Uterus (tissue), 4 donors: ENCODE data around the gene ACOT6. TPM values are rescaled to one million over a fixed set of nuclear protein-coding genes. Genes with fewer than 3 reads are reported as not detected.
"Not testable (repeated sequence)": the region's sequence is repeated elsewhere in the genome, so short reads cannot be mapped to it uniquely, and the experiment has no call there.

Experiments used
- DNase-seq, 2 donors: peaks; one replicate each; pipeline ENCODE4 v3.0.0-alpha.2; 2019 to 2020
- H3K27ac ChIP-seq, 2 donors: fragments of 200-600 bp; sonication (generic); 1 replicate in 1 of 2; 2 replicates in 1 of 2; pipeline ENCODE4 v1.5.1; 2016 to 2018
- H3K27me3 ChIP-seq, 2 donors: fragments of 200-600 bp; sonication (generic); one replicate each; pipeline ENCODE4 v1.5.1; 2018 to 2019; ENCODE audit warnings: control low read depth in 1 of 2
- H3K36me3 ChIP-seq, 2 donors: fragments of 200-600 bp; sonication (generic); one replicate each; pipeline ENCODE4 v1.5.1; 2019; ENCODE audit warnings: control low read depth in 1 of 2
- H3K4me1 ChIP-seq, 2 donors: fragments of 200-600 bp; sonication (generic); one replicate each; pipeline ENCODE4 v1.5.1; 2018 to 2019; ENCODE audit warnings: control low read depth in 1 of 2
- H3K4me3 ChIP-seq, 2 donors: fragments of 200-600 bp; sonication (generic); 1 replicate in 1 of 2; 2 replicates in 1 of 2; pipeline ENCODE4 v1.5.1; 2018 to 2019; ENCODE audit warnings: mild to moderate bottlenecking in 1 of 2
- H3K9me3 ChIP-seq, 2 donors: fragments of 200-600 bp; sonication (generic); one replicate each; pipeline ENCODE4 v1.5.1; 2019; ENCODE audit warnings: control low read depth in 1 of 2
- POLR2A ChIP-seq, 2 donors: fragments of 450-650 bp; IDR thresholded peaks; one replicate each; pipeline ENCODE4 v1.6.1; 2016; ENCODE audit warnings: antibody characterized with exemption in 2 of 2, mild to moderate bottlenecking in 1 of 2, moderate library complexity in 1 of 2
- intact Hi-C: fragments of 100-400 bp; cut with DNase I; formaldehyde crosslinking; loops from one replicate; pipeline ENCODE4 v1.15.1; 2023; ENCODE audit warnings: low total_unique reads
- total RNA-seq, 4 donors: library from RNA; depleted of rRNA in 3 of 4; stranded (reverse); fragments of >200 nt in 3 of 4; gene quantifications; one replicate each; pipeline versions ENCODE4 v1.1.0 to v1.2.4, GENCODE V29; 2014 to 2023
- TF ChIP-seq, protein P1 (sequence below), 4 experiments: fragments of 200-600 bp in 2 of 4; fragments of 450-650 bp in 2 of 4; sonication (generic) in 2 of 4; IDR thresholded peaks; one replicate each; pipeline ENCODE4 v1.5.1; 2016 to 2019; ENCODE audit warnings: antibody characterized with exemption in 4 of 4, mild to moderate bottlenecking in 2 of 4, moderate library complexity in 1 of 4
- donor health status: DM: yes; HTN: yes; CAD: no.

Gene ACOT6
- total RNA-seq, 4 donors from 2014 or later = not detected

DNA sequence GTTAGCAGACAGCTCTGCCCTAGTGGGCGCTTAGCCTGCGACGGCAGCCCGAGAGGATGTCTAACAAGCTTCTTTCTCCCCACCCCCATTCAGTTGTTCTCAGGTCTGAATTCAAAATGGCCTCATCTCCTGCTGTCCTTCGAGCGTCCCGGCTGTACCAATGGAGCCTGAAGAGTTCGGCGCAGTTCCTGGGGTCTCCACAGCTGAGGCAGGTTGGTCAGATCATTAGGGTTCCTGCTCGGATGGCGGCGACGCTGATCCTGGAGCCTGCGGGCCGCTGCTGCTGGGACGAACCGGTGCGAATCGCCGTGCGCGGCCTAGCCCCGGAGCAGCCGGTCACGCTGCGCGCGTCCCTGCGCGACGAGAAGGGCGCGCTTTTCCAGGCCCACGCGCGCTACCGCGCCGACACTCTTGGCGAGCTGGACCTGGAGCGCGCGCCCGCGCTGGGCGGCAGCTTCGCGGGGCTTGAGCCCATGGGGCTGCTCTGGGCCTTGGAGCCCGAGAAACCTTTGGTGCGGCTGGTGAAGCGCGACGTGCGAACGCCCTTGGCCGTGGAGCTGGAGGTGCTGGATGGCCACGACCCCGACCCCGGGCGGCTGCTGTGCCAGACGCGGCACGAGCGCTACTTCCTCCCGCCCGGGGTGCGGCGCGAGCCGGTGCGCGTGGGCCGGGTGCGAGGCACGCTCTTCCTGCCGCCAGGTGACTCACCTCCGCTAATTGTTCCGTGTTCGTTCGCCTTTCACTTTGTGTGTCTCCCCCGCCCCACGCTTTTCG is 42.9 kb upstream of the ACOT6 start, which contains the start of gene ACOT2:
Gene ACOT2 (plus strand): TSS at position 29 of the 774 bp plus-strand sequence. CDS start 28 bp downstream, at position 57.
- peak; percentile 39 to 58 for TF ChIP-seq POLR2A (IDR thresholded peaks at IDR 0.05)
- TF ChIP-seq, protein P1, sequence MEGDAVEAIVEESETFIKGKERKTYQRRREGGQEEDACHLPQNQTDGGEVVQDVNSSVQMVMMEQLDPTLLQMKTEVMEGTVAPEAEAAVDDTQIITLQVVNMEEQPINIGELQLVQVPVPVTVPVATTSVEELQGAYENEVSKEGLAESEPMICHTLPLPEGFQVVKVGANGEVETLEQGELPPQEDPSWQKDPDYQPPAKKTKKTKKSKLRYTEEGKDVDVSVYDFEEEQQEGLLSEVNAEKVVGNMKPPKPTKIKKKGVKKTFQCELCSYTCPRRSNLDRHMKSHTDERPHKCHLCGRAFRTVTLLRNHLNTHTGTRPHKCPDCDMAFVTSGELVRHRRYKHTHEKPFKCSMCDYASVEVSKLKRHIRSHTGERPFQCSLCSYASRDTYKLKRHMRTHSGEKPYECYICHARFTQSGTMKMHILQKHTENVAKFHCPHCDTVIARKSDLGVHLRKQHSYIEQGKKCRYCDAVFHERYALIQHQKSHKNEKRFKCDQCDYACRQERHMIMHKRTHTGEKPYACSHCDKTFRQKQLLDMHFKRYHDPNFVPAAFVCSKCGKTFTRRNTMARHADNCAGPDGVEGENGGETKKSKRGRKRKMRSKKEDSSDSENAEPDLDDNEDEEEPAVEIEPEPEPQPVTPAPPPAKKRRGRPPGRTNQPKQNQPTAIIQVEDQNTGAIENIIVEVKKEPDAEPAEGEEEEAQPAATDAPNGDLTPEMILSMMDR (IDR thresholded peaks at IDR 0.05) = peak in 2 of 4 experiments; percentile 12 to 32
- not testable (repeated sequence) for H3K36me3 ChIP-seq, H3K27me3 ChIP-seq, H3K9me3 ChIP-seq
- H3K27ac ChIP-seq = peak within 1 kb of the TSS; percentile 94 to 96
- H3K4me3 ChIP-seq = peak within 1 kb of the TSS; percentile 47 to 67
- DNase-seq = peak; percentile 83 to 87
- peaks cover 0 to 17% of the 10 kb centered on the region in 2 donors for H3K4me1 ChIP-seq
- intact Hi-C loops = loop anchor here (5.0 kb wide), 1 partner anchor 77 kb away; the partner anchor contains the start of gene RIOX1

DNA sequence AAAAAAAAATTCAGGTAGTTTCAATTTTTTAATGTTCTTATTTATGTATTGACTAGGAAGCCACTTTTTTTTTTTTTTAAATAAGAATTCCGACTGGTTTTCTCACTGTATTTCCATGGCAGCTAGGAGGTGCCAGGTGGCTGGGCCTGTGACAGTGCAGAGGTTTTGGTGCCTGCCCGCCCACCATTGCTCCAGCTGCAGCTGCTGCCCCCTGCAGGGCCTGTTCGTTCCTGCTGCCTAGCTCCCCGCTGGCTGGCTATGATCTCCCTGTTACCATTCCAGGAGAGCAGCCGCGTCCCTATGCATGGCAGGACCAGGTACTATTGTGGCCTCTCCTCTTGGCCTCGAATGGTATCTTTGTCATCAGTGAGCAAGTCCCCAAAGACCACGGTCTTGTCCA is 41.4 kb upstream of the ACOT6 start:
- peak overlapping the region in 1 of 2 donors; percentile 67 for H3K4me3 ChIP-seq

DNA sequence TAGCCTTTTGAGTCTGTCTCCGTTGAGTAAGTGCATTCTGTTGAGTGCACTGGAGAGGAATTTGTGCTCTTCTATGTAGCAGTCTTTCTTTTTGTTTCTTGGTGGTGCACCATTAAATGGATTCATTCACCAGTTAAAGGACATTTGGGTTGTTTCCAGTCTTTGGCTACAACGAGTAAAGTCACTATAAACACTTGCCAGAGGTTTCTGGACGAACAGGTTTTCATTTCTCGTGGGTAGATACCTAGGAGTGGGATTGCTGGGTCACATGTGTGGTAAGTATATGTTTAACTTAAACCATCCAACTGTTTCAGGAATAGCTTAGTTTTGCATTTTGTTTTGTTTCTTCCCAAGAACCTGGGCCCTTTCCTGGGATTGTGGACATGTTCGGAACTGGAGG is 39.3 kb upstream of the ACOT6 start:
- not testable (repeated sequence) for H3K4me1 ChIP-seq, DNase-seq, H3K27me3 ChIP-seq, H3K36me3 ChIP-seq, H3K4me3 ChIP-seq, H3K9me3 ChIP-seq, H3K27ac ChIP-seq
- intact Hi-C loops = loop anchor here (5.0 kb wide), 1 partner anchor 66 kb away; no protein-coding TSS in a partner anchor

More for the DNA sequence above, 41.4 kb upstream of the ACOT6 start:
- not testable (repeated sequence) for H3K9me3 ChIP-seq, H3K36me3 ChIP-seq, H3K27me3 ChIP-seq, H3K27ac ChIP-seq
- peak; percentile 48 to 67 for DNase-seq
- TF ChIP-seq, protein P1 (IDR thresholded peaks at IDR 0.05) = peak; percentile 27 to 59 (median 49)
- H3K4me1 ChIP-seq = peaks cover 0 to 17% of the 10 kb centered on the region in 2 donors
- intact Hi-C loops = loop anchor here (5.0 kb wide), 1 partner anchor 64 kb away; no protein-coding TSS in a partner anchor

DNA sequence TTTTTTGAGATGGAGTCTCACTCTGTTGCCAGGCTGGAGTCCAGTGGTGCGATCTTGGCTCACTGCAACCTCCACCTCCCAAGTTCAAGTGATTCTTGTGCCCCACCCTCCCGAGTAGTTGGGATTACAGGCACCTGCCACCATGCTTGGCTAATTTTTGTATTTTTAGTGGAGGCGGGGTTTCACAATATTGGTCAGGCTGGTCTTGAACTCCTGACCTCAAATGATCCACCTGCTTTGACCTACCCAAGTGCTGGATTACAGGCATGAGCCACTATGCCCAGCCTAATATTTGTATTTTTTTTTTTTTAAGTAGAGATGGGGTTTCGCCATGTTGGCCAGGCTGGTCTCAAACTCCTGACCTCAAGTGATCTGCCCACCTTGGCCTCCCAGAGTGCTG is 38.6 kb upstream of the ACOT6 start:
- intact Hi-C loops = loop anchor here (5.0 kb wide), 1 partner anchor 66 kb away; no protein-coding TSS in a partner anchor
- H3K9me3 ChIP-seq, H3K27ac ChIP-seq, H3K4me3 ChIP-seq, H3K27me3 ChIP-seq, H3K36me3 ChIP-seq, H3K4me1 ChIP-seq, DNase-seq: not testable (repeated sequence)

DNA sequence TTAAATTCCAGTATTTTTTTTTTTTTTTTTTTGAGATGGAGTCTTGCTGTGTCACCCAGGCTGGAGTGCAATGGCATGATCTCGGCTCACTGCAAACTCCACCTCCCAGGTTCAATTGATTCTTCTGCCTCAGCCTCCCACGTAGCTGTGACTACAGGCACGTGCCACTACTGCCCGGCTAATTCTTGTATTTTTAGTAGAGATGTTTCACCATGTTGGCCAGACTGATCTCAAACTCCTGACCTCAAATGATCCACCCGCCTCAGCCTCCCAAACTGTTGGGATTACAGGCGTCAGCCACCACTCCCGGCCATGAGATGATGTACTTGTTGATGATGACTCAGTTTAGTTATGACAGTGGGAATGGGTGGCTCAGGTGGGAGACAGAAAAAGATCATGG is 38.1 kb upstream of the ACOT6 start:
- not testable (repeated sequence) for H3K9me3 ChIP-seq, DNase-seq, H3K36me3 ChIP-seq, H3K4me1 ChIP-seq, H3K4me3 ChIP-seq, H3K27me3 ChIP-seq, H3K27ac ChIP-seq
- intact Hi-C loops = loop anchor here (5.0 kb wide), 1 partner anchor 67 kb away; no protein-coding TSS in a partner anchor

DNA sequence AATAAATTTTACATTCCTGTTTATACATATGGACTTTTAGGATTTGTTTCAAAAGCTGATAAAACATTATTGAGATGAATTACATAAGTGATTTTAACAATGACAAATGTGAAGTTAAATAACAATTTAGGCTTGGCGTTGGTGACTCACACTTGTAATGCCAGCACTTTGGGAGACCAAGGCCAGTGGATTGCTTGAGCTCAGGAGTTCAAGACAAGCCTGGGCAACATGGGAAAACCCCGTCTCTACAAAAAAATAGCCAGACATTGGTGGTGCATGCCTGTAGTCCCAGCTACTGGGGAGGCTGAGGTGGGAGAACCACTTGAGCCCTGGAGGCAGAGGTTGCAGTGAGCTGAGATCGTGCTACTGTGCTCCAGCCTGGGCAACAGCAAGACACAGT is 35.9 kb upstream of the ACOT6 start:
- Histone ChIP-seq H3K27ac (no peak overlapping the region), H3K9me3 (no peaks in the 10 kb centered on the region), H3K4me1 (no peaks in the 10 kb centered on the region), H3K4me3 (no peak overlapping the region), H3K27me3 (no peaks in the 10 kb centered on the region), H3K36me3 (no peaks in the 10 kb centered on the region)
- intact Hi-C loops = no loop called here
- no peak for DNase-seq
- TF ChIP-seq POLR2A (IDR thresholded peaks at IDR 0.05) = no peak
- TF ChIP-seq, protein P1 (IDR thresholded peaks at IDR 0.05) = no peak

DNA sequence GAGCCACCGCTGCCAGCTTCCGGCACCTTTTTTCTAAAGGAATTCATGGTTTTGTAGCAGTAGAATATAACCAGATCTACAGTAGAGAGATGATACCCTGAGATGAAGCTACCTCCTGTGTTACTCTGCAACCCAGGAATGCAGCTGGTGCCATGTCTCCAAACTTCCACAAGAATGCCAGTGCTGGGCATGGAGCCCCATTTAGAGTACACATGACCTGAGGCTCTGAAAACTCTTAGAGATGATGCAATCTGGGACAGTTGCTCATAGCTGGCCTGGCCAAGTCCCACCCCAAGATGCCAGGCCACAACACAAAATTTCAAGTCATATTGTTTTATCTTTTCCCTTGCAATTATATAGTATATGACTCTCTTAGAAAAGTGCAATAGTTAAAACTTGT is 35.1 kb upstream of the ACOT6 start:
- H3K9me3 ChIP-seq, DNase-seq, H3K4me3 ChIP-seq, H3K36me3 ChIP-seq, H3K27ac ChIP-seq, intact Hi-C loops, H3K27me3 ChIP-seq, H3K4me1 ChIP-seq: not testable (repeated sequence)

DNA sequence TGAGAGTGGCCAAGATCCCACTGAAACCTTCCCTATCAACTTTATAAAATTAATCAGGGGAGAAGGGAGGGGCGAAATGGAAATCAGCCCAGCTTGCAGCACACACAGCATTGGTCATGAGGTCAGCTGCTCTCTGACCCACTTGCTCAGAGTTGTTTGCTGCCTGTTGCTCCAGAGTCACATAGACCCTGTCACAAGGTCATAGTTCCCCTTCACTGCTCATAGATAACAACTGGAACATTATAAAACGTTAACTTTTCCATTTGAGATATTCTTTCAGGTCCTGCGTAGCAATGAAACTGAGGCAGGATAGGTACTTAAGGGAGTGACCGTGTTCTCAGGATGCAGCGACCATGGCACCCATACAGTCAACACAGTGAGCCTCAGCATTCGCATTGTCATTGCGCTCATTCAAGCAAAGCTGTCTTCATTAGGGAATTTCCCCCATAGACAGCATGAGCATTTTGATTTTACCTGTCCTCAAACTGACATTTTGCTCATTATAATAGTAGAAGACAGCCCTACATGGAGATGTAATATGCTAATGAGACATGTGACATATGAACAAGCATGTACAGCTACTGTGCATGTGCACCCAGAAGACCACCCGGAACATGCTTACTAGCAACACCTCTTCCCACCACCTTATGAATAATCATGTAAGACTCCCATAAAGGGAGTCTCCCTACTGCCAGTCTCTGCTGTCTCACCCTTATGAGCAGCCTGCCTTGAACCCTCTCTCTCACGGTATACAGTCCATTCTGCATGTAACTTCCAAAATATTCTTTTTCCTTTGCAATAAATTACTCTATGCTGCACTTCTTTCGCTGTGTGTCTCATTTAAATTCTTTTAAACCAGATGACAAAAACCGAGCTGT is 30.0 kb upstream of the ACOT6 start:
- H3K27ac ChIP-seq, intact Hi-C loops, H3K36me3 ChIP-seq, H3K4me3 ChIP-seq, DNase-seq, H3K4me1 ChIP-seq, H3K9me3 ChIP-seq, H3K27me3 ChIP-seq: not testable (repeated sequence)
